ENCODE data around the gene PWWP2A. TPM values are rescaled to one million over a fixed set of nuclear protein-coding genes. Genes with fewer than 3 reads are reported as not detected.
A peak's percentile ranks its signal among the peaks of the same experiment; 100 is the strongest.
"Not testable (repeated sequence)": the region's sequence is repeated elsewhere in the genome, so short reads cannot be mapped to it uniquely, and the experiment has no call there.

The PWWP2A gene
- total RNA-seq, 1 donor from 2014 or later = 26.7 TPM

GRCh38 chr5:160071916-160072315 is 47.3 kb downstream of the PWWP2A start:
- intact Hi-C loops (cut with DNase I) = no loop called here
- no peak for DNase-seq
- H3K36me3 ChIP-seq = peaks cover 14% of the 10 kb centered on the region
- H3K27ac ChIP-seq = no peak overlapping the region
- H3K9me3 ChIP-seq = no peaks in the 10 kb centered on the region
- no peak overlapping the region for H3K4me3 ChIP-seq
- no peak for TF ChIP-seq CTCF (IDR thresholded peaks at IDR 0.05)
- no peak for ATAC-seq
- no peaks in the 10 kb centered on the region for H3K27me3 ChIP-seq
- peaks cover 14% of the 10 kb centered on the region for H3K4me1 ChIP-seq

GRCh38 chr5:160071516-160071915 is 47.7 kb downstream of the PWWP2A start:
- Histone ChIP-seq H3K4me1 (peaks cover 14% of the 10 kb centered on the region), H3K9me3 (no peaks in the 10 kb centered on the region), H3K27me3 (no peaks in the 10 kb centered on the region), H3K36me3 (peaks cover 12% of the 10 kb centered on the region), H3K27ac (no peak overlapping the region), H3K4me3 (no peak overlapping the region)
- intact Hi-C loops (cut with DNase I) = no loop called here
- ATAC-seq = peak; percentile 53
- DNase-seq = no peak
- TF ChIP-seq CTCF (IDR thresholded peaks at IDR 0.05) = no peak

- H3K4me3 ChIP-seq; ATAC-seq; intact Hi-C loops (cut with DNase I); DNase-seq; H3K27ac ChIP-seq; H3K9me3 ChIP-seq; H3K27me3 ChIP-seq: not testable (repeated sequence)
- peaks cover 14% of the 10 kb centered on the region for H3K4me1 ChIP-seq
- H3K36me3 ChIP-seq = peaks cover 30% of the 10 kb centered on the region
These were observed 50.1 kb downstream of the PWWP2A start for GRCh38 chr5:160069120-160069519.

GRCh38 chr5:160064995-160065614 is 54.1 kb downstream of the PWWP2A start:
- H3K27me3 ChIP-seq = no peaks in the 10 kb centered on the region
- H3K9me3 ChIP-seq = no peaks in the 10 kb centered on the region
- intact Hi-C loops (cut with DNase I) = no loop called here
- ATAC-seq = peak; percentile 46
- no peak overlapping the region for H3K27ac ChIP-seq
- TF ChIP-seq CTCF (IDR thresholded peaks at IDR 0.05) = no peak
- H3K36me3 ChIP-seq = peaks cover 52% of the 10 kb centered on the region
- H3K4me3 ChIP-seq = no peak overlapping the region
- no peaks in the 10 kb centered on the region for H3K4me1 ChIP-seq
- no peak for DNase-seq

- Histone ChIP-seq H3K36me3 (peaks cover 59% of the 10 kb centered on the region), H3K9me3 (no peaks in the 10 kb centered on the region), H3K27me3 (no peaks in the 10 kb centered on the region), H3K4me1 (no peaks in the 10 kb centered on the region), H3K27ac (no peak overlapping the region), H3K4me3 (no peak overlapping the region)
- TF ChIP-seq CTCF (IDR thresholded peaks at IDR 0.05) = no peak
- ATAC-seq (no peak), DNase-seq (no peak)
- intact Hi-C loops (cut with DNase I) = no loop called here
These were observed 54.8 kb downstream of the PWWP2A start for GRCh38 chr5:160064417-160064810.

- no peak overlapping the region for H3K27ac ChIP-seq
- no peaks in the 10 kb centered on the region for H3K9me3 ChIP-seq
- intact Hi-C loops (cut with DNase I) = no loop called here
- no peak overlapping the region for H3K4me3 ChIP-seq
- no peak for TF ChIP-seq CTCF (IDR thresholded peaks at IDR 0.05)
- no peak for ATAC-seq
- H3K27me3 ChIP-seq = no peaks in the 10 kb centered on the region
- peaks cover 65% of the 10 kb centered on the region for H3K36me3 ChIP-seq
- DNase-seq = no peak
- no peaks in the 10 kb centered on the region for H3K4me1 ChIP-seq
These were observed 57.5 kb downstream of the PWWP2A start for GRCh38 chr5:160061770-160062169.
